GM18526 (cell line): ENCODE measurements around the gene MLLT11.

Source experiments
- POLR2A ChIP-seq: IDR thresholded peaks from 3 replicates; pipeline ENCODE4 v1.6.1; 2011; ENCODE audit not compliant: insufficient read length; ENCODE audit errors: extremely low read depth

The MLLT11 gene

DNA sequence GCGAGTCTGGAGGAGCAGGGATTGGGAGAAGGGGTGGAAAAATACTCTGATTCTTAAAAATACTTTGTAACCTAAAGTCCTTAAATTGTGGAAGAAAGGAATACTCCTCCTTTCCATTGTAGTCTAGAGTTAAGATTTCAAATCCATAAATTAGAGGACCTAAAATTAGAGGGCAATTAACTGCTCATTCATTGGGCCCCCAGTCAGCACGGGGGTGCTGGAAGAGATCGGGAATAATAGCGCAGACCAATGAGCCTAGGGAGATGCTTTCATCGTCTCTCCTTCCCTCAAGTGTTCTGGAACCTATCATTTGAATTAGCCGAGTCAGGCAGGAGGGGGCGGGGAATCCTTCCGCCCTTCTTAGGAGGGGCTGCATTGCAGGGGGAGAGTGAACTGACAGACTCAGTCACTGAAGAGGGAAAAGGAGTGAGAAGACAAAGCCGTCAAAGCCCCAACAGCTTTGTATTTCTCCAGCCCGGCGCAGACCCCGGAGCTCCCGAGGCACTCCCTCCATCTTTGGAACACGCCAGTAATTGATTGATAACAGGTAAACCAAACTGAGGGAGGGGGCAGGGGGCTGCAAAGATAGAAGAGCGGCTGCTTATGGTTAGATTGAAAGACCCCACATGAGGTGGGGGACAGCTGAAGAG is at the start of gene MLLT11:
Gene MLLT11, plus strand, starts transcription at position 391 of the 650 bp plus-strand sequence. CDS start 6,828 bp downstream, outside the sequence.
- TF ChIP-seq POLR2A, result peak; percentile 28

DNA sequence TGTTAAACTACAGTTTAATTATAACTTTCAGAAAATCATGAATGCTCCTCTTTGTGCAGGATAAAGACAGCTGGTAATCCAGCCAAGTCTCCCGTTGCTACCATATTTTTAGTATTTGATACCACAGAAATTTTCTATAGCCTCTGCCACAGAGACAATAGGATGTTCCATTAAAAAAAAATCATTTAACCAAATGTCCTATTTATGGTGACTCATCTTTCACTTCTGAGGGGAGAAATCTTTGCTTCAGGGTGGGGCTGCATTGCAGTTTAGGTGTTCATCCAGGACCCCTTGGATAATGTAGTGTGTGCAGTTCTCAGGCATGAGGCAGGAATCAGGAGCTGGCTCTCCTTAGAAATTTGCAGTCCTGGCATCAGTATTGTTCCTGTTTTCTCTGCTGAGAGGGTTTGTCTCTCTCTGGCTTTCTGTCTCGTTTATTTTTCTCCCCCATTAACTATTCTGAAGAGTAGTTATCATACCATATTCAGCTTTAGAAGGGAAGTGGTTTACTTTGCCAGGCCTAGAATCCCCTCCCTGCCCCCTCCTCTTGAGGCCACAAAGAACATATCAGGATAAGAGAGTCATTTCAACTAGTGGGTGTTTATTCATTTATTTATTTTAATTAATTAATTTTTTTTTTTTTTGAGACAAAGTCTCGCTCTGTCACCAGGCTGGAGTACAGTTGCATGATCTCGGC is 48.9 kb upstream of the MLLT11 start:
- no peak for TF ChIP-seq POLR2A

DNA sequence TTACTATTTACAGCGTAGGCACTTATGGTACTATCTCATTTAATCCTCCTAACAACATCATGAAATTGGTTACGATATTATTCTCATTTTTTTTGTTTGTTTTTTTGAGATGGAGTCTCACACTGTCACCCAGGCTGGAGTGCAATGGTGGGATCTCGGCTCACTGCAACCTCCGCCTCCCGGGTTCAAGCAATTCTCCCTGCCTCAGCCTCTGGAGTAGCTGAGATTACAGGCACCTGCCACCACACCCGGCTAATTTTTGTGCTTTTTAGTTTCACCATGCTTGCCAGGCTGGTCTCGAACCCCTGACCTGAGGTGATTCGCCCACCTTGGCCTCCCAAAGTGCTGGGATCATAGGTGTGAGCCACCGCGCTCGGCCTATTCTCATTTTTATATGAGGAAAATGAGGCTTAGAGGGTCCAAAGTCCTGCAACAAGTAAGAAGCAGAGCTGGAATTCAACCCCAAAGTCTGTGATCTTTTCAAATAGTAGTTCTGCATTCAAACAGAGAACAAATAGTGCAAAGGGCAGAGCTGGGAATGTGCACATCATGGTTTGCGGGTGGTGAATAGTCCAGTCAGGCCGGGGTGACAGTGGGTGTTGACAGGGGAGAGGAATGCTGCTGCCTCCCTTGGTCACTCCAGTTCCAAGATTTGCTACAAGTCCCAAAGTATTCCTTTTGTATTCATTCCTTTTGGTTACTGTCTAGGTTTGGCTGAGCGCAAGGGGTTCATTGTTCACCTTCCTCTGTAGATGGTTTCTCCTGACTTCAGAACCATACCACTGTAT is 47.3 kb upstream of the MLLT11 start:
- TF ChIP-seq POLR2A, result no peak

GRCh38 chr1:151013518-151013917 is 46.7 kb upstream of the MLLT11 start:
- TF ChIP-seq POLR2A, result no peak

- TF ChIP-seq POLR2A, result no peak
Observed at GRCh38 chr1:151024540-151025146, 35.6 kb upstream of the MLLT11 start.

DNA sequence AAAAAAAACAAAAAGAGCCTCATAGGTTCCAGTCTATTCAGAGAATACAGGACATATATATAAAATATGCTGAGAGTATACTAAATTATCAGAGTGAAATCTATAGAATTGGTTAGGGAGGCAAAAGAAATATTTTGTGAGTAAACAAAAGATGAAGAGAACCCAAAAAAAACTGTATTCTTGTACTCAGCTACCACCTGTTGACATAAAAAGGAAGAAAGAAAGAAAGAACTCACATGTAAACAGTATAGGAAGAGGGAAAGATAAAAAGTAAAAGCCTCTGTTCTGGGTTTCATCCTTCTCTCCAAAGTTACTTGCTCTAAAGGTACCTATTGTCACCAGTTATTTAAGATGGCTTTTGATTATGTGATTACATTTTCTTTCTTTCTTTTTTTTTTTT is 33.7 kb upstream of the MLLT11 start:
- TF ChIP-seq POLR2A, result no peak

DNA sequence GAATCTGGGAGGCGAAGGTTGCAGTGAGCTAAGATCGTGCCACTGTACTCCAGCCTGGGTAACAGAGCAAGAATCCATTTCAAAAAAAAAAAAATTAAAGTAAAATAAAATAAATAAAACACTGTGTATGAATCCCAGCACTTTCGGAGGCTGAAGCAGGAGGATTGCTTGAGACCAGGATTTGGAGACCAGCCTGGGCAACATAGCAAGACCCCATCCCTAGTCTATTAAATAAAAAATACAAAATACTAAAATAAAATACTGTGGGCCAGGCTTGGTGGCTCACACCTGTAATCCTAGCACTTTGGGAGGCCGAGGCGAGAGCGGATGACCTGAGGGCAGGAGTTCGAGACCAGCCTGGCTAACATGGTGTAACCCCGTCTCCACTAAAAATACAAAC is 28.0 kb upstream of the MLLT11 start:
- no peak for TF ChIP-seq POLR2A

DNA sequence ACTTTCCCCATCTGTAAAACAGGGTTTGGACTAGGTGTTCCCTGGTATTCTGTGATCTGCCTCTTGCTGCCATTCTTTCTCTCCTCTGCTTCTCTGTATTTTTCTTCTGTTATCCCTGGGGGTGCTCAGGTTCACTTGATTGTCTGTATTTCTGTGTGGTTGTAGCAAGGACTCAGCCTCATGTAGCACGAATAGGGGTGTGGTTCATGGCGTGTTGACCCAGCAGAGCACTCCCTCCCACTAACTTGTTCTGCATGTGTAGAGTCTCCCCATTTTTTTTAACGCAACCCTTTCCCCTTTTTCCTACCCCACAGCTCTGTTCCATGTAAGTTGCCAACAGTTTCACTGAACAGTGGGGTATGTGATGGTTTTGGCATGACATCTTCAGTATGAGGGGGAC is 25.0 kb upstream of the MLLT11 start:
- TF ChIP-seq POLR2A, result no peak

DNA sequence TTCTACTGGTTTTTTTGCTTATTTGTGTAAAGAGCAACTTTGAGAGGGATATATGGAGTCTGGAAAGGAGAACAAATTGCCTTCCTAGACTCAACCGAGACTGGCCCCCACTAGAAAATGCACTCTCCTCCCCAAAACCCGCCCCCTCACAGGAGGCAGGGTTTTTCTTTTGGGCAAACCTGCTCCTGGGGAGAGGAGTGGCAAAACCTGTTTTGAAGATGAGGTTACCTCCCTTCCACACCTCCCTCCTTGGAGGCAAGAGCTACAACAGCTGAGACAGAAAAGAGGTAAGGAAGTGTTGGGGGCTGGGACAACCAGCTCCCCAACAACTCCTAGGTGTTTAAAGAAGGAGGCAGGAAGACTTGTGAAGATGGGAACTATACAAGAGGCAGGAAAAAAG is 23.8 kb upstream of the MLLT11 start, which contains the start of gene BNIPL:
Gene BNIPL, plus strand, starts transcription at position 231 of the 400 bp plus-strand sequence. Its CDS starts 140 bp downstream, at position 371.
- no peak for TF ChIP-seq POLR2A

DNA sequence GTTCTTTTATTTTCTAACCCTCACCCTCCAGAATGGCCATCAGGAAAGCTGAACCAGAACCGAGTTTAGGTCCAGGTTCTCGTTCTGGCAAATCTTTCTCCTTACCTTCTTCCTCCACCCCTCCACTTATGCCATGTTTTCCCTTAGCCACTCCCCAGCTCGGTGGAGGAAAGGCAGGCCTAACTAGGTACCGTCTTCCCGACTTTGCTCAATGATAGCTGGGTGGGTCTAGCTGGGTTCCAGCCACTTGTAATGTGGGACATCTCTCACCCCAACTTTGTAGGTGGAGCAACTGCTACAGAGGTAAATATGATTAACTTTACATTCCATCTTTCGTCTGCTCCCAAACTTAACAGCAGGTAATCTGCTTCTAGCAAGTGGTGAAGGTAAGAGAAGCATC is 23.2 kb upstream of the MLLT11 start:
- TF ChIP-seq POLR2A, result no peak

DNA sequence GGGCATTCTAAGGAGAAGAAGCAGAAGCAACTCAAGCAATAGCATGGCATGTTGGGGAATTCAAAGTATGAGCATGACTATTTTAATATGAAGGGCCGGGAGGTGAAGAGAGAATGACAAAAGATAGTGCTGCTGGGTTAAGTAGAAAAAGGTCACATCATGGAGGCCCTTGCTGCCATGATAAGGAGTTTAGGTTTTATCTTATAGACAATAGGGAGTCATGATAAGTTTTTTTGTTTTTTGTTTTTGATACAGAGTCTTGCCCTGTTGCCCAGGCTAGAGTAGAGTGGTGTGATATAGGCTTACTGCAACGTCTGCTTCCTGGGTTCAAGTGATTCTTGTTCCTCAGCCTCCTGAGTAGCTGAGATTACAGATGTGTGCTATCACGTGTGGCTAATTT is 20.7 kb upstream of the MLLT11 start:
- no peak for TF ChIP-seq POLR2A

- no peak for TF ChIP-seq POLR2A
Observed at GRCh38 chr1:151043163-151043562, 17.0 kb upstream of the MLLT11 start.

DNA sequence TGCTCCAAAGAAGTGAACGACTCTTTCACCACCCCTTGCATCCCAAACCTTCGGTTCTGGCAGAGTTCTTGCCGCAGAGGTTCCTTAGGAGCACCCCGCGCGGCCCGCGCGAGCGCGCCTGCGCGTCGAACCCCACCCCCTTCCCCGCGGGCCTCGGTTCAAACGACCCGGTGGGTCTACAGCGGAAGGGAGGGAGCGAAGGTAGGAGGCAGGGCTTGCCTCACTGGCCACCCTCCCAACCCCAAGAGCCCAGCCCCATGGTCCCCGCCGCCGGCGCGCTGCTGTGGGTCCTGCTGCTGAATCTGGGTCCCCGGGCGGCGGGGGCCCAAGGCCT is 12.6 kb upstream of the MLLT11 start, which contains the start of gene C1orf56:
Gene C1orf56, plus strand, starts transcription at position 161 of the 334 bp plus-strand sequence. Its CDS starts 97 bp downstream, at position 258.
- TF ChIP-seq POLR2A, result peak; percentile 37

DNA sequence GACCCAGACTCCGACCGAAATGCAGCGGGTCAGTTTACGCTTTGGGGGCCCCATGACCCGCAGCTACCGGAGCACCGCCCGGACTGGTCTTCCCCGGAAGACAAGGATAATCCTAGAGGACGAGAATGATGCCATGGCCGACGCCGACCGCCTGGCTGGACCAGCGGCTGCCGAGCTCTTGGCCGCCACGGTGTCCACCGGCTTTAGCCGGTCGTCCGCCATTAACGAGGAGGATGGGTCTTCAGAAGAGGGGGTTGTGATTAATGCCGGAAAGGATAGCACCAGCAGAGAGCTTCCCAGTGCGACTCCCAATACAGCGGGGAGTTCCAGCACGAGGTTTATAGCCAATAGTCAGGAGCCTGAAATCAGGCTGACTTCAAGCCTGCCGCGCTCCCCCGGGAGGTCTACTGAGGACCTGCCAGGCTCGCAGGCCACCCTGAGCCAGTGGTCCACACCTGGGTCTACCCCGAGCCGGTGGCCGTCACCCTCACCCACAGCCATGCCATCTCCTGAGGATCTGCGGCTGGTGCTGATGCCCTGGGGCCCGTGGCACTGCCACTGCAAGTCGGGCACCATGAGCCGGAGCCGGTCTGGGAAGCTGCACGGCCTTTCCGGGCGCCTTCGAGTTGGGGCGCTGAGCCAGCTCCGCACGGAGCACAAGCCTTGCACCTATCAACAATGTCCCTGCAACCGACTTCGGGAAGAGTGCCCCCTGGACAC is 12.1 kb upstream of the MLLT11 start:
- TF ChIP-seq POLR2A, result no peak

GRCh38 chr1:151048645-151049032 is 11.6 kb upstream of the MLLT11 start:
- no peak for TF ChIP-seq POLR2A

DNA sequence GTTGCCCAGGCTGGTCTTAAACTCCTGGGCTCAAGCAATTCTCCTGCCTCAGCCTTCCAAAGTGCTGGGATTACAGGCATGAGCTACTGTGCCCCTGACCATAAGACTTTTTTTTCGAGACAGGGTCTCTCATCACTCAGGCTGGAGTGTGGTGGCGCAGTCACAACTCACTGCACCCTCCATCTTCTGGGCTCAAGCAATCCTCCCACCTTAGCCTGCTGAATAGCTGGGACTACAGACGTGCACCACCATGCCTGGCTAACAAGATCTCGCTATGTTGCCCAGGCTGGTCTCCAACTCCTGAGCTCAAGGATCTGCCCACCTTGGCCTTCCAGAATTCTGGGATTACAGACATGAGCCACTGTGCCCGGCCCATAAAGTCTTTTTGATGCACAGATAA is 10.7 kb upstream of the MLLT11 start:
- no peak for TF ChIP-seq POLR2A
